ENCODE data around the gene MEG3.
"Not testable (repeated sequence)": the region's sequence is repeated elsewhere in the genome, so short reads cannot be mapped to it uniquely, and the experiment has no call there.

Gene MEG3

DNA sequence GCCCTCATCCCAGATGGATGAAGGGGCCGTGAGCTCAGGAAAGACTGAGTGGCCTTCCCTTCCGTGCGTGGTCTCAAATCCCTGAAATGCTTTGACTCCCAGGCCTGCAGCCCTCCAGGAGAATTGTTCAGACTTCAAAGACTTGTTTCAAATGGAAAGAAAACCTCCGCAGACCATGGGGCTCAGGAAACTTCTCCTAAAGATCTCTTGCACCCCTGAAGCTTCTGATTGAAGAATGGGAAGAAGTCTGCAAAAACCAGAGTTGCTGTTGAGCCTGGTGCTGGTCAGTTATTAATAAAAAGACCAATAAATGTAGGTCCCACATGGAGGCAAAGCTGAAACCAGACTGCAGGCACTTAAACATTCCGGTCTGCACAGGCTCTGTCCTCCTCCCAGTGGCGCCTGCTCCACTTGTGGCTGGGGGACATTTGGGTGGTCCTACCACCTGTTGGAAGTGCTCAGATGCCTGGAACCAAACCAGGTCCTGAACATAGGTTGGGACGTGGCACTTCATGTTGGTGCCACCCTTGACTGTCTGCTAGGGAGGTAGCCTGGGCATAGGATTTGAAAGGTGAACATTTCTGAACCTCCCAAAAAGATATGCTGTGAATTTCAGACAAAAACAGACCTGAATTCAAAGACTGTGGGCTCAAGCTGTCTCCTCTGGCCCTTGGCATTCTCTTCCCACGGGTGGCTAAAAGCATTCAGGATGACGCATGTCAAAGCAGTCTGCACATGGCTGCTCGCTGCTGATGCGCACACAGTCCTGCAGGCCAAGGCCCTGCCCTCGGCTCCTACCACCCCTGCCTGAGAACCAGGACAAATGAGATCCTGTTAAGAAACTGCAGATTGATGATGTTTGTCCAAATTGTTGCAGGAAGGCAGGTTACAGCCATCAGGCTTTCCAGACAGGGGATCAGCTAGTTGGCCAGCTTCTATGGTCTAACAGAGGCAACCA lies 36.2 kb upstream of the MEG3 start:
- Histone ChIP-seq H3K9me3 (ENCODE audit: control insufficient read depth, low read length) (no peaks in the 10 kb centered on the region), H3K4me1 (ENCODE audit: control insufficient read depth, insufficient read depth, low read length, poor library complexity, severe bottlenecking) (peaks cover 16% of the 10 kb centered on the region), H3K36me3 (ENCODE audit: control insufficient read depth, insufficient read depth, low read length) (no peaks in the 10 kb centered on the region), H3K27ac (ENCODE audit: low read depth, low read length, severe bottlenecking) (peak overlapping the region; percentile 41), H3K4me3 (ENCODE audit: extremely low read depth, insufficient read depth, low read length, poor library complexity, severe bottlenecking) (no peak overlapping the region)
- 85 to 97% methylated on average over 10 to 12 of the region's 12 CpGs for WGBS, 2 experiments (ENCODE audit: insufficient coverage in 2 of 2)

DNA sequence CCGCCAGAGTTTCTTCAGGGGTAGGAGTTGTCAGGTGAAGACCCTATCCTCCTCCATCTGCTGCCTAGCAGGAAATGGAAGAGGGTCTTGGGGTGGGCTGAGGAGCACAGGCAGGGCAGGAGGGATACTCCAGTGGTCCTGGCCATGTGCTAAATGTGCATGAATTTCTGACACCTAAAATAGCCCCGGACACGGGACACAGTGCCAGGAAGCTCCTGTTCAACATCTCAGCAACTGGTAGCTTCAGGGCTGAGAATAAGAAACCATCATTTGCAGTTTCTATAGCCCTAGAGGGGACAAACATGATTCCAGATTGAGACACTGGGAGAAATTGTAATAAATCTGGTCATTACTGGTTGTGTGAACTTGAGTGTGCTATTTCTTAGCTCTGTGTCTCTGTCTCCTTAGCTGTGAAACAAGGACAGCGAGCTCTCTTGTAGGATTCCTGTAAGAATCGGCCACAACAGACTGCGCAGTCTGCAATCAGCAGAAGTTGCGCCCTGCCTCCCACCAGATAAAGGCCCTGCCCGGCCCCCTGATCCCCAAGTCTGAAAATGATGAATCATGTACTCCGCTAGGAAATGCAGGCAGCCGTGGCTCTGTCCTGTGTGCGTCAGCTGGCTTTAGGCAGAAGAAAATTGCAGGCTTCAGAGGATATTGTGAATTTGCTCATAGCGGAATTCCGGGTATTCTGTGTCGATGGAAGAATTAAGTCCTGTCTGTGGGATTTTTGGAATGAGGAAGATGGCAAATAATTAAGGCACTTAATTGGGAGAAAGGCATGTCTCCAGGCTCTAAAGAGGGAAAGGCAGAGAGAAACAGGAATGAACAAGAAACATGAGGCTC lies 35.2 kb upstream of the MEG3 start:
- H3K4me3 ChIP-seq (ENCODE audit: extremely low read depth, insufficient read depth, low read length, poor library complexity, severe bottlenecking): no peak overlapping the region
- WGBS, 2 experiments (ENCODE audit: insufficient coverage in 2 of 2): 92 to 94% methylated on average over 14 of the region's 14 CpGs
- H3K9me3 ChIP-seq (ENCODE audit: control insufficient read depth, low read length): no peaks in the 10 kb centered on the region
- peak overlapping the region; percentile 31 for H3K27ac ChIP-seq (ENCODE audit: low read depth, low read length, severe bottlenecking)
- no peaks in the 10 kb centered on the region for H3K36me3 ChIP-seq (ENCODE audit: control insufficient read depth, insufficient read depth, low read length)
- H3K4me1 ChIP-seq (ENCODE audit: control insufficient read depth, insufficient read depth, low read length, poor library complexity, severe bottlenecking): peaks cover 16% of the 10 kb centered on the region

DNA sequence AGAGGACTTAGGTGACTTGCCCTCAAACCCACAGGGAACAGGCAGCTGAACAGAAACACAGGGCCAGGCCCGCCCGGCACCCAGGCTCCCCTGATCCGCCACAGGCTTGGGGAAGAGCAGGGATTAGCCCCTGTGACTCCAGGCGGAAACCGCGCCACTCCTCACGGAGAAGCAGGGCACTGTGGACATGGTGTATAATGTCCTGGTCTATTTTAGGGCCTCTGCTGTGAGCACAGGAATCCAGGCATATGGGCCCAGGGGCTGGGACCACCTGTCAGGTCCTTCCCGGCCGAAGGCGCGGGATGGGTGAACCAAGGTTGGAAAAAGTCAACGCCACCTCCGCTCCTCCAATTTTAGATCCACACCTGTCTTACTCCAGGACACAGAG lies 34.6 kb upstream of the MEG3 start:
- Histone ChIP-seq H3K4me1 (ENCODE audit: control insufficient read depth, insufficient read depth, low read length, poor library complexity, severe bottlenecking) (peaks cover 13% of the 10 kb centered on the region), H3K27ac (ENCODE audit: low read depth, low read length, severe bottlenecking) (peak overlapping the region; percentile 31), H3K4me3 (ENCODE audit: extremely low read depth, insufficient read depth, low read length, poor library complexity, severe bottlenecking) (no peak overlapping the region), H3K36me3 (ENCODE audit: control insufficient read depth, insufficient read depth, low read length) (no peaks in the 10 kb centered on the region), H3K9me3 (ENCODE audit: control insufficient read depth, low read length) (no peaks in the 10 kb centered on the region)
- 93 to 97% methylated on average over 13 of the region's 13 CpGs for WGBS, 2 experiments (ENCODE audit: insufficient coverage in 2 of 2)

DNA sequence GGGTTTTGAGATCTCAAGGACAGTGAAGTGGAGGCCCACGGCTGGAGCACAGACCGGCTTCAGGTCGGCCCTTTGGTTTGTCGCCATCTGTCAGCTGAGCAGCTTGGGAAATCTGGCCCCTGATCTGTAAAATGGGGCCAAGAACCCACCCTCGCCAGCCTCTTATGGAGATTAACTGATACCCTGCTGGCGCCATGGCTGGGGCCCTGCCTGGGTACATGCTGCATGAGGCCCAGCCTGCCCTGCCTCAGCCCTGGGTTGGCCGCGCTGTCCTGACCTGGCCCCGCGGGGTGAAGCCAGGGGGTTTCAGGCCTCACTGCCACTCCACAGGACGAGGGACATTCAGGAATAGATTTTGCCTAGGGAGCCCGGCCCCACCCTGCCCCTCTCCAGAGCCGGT lies 33.9 kb upstream of the MEG3 start:
- H3K4me3 ChIP-seq (ENCODE audit: extremely low read depth, insufficient read depth, low read length, poor library complexity, severe bottlenecking): no peak overlapping the region
- peaks cover 12% of the 10 kb centered on the region for H3K4me1 ChIP-seq (ENCODE audit: control insufficient read depth, insufficient read depth, low read length, poor library complexity, severe bottlenecking)
- H3K36me3 ChIP-seq (ENCODE audit: control insufficient read depth, insufficient read depth, low read length): no peaks in the 10 kb centered on the region
- no peaks in the 10 kb centered on the region for H3K9me3 ChIP-seq (ENCODE audit: control insufficient read depth, low read length)
- no peak overlapping the region for H3K27ac ChIP-seq (ENCODE audit: low read depth, low read length, severe bottlenecking)
- 94 to 98% methylated on average over 13 of the region's 13 CpGs for WGBS, 2 experiments (ENCODE audit: insufficient coverage in 2 of 2)

DNA sequence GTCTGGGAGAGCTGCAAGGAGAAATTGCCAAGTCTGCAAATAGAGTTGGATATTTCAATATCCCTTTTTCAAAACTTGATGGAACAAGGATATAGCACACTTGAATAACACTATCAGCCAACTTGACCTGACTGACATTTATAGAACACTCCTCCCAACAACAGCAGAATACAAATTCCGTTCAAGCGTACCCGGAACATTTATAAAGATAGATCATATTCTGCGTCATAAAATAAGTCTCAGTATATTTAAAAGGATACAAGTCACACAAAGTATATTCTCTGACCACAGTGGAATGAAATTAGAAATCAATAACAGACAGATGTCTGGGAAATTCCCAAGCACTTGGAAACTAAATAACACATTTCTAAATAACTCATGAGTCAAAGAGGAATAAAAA lies 29.0 kb upstream of the MEG3 start:
- Histone ChIP-seq H3K36me3 (ENCODE audit: control insufficient read depth, insufficient read depth, low read length) (no peaks in the 10 kb centered on the region), H3K4me3 (ENCODE audit: extremely low read depth, insufficient read depth, low read length, poor library complexity, severe bottlenecking) (no peak overlapping the region), H3K4me1 (ENCODE audit: control insufficient read depth, insufficient read depth, low read length, poor library complexity, severe bottlenecking) (no peaks in the 10 kb centered on the region), H3K27ac (ENCODE audit: low read depth, low read length, severe bottlenecking) (no peak overlapping the region), H3K9me3 (ENCODE audit: control insufficient read depth, low read length) (no peaks in the 10 kb centered on the region)
- no CpG with 5 or more reads among the region's 4 CpGs for WGBS, 2 experiments (ENCODE audit: insufficient coverage in 2 of 2)

DNA sequence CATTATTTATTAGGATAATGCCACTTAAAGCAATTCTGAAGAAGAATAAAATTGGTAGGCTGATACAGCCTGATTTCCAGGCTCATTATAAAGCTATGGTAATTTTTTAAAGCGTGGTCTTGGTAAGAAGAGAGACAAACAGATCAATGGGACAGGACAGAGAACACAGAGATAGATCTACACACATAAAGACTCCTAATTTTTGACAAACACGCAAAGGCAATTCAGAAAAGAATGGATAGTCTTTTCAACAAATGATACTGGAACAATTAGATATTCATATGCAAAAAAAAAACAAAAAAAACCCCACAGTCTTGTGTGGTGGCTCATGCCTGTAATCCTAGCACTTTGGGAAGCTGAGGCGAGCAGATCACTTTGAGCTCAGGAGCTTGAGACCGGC lies 25.9 kb upstream of the MEG3 start:
- Histone ChIP-seq H3K4me3 (ENCODE audit: extremely low read depth, insufficient read depth, low read length, poor library complexity, severe bottlenecking) (no peak overlapping the region), H3K36me3 (ENCODE audit: control insufficient read depth, insufficient read depth, low read length) (no peaks in the 10 kb centered on the region), H3K27ac (ENCODE audit: low read depth, low read length, severe bottlenecking) (no peak overlapping the region), H3K4me1 (ENCODE audit: control insufficient read depth, insufficient read depth, low read length, poor library complexity, severe bottlenecking) (no peaks in the 10 kb centered on the region), H3K9me3 (ENCODE audit: control insufficient read depth, low read length) (no peaks in the 10 kb centered on the region)
- WGBS, 2 experiments (ENCODE audit: insufficient coverage in 2 of 2): 87% methylated on average over 2 of the region's 4 CpGs; no CpG with 5 or more reads in 1 of the 2 experiments

DNA sequence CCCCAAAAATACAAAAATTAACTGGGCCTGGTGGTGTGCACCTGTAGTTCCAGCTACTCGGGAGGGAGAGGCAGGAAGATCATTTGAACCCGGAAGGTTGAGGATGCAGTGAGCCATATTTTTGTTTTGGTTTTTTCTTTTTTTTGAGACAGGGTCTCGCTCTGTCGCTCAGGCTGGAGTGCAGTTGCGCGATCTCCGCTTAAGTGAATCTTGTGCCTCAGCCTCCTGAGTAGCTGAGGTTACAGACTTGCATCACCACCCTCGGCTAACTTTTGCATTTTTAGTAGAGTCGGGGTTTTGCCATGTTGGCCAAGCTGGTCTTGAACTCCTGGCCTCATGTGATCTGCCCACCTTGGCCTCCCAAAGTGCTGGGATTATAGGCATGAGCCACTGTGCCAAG lies 24.5 kb upstream of the MEG3 start:
- not testable (repeated sequence) for H3K9me3 ChIP-seq (ENCODE audit: control insufficient read depth, low read length); H3K4me1 ChIP-seq (ENCODE audit: control insufficient read depth, insufficient read depth, low read length, poor library complexity, severe bottlenecking); H3K36me3 ChIP-seq (ENCODE audit: control insufficient read depth, insufficient read depth, low read length); H3K4me3 ChIP-seq (ENCODE audit: extremely low read depth, insufficient read depth, low read length, poor library complexity, severe bottlenecking); H3K27ac ChIP-seq (ENCODE audit: low read depth, low read length, severe bottlenecking)
- 93 to 97% methylated on average over 8 to 9 of the region's 9 CpGs for WGBS, 2 experiments (ENCODE audit: insufficient coverage in 2 of 2)

DNA sequence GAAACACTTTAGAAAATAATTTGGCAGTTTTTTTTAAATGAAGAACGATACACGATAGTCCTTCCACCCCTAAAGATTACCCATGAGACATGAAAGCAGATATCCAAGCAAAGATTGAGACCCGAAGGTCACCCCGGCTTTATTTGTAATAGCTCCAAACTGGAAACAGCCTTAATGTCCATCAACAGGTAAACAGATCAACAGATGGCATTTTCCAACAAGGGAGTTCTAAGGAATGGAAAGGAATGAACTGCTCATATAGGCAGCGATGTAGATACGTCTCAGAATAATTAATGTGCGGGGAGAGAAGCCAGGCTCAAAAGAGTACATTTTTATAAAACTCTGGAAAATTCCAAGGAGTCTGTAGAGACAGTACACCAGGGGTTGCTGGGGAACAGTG lies 23.7 kb upstream of the MEG3 start:
- 91 to 100% methylated on average over 3 to 7 of the region's 7 CpGs for WGBS, 2 experiments (ENCODE audit: insufficient coverage in 2 of 2)
- Histone ChIP-seq H3K4me3 (ENCODE audit: extremely low read depth, insufficient read depth, low read length, poor library complexity, severe bottlenecking) (no peak overlapping the region), H3K36me3 (ENCODE audit: control insufficient read depth, insufficient read depth, low read length) (no peaks in the 10 kb centered on the region), H3K4me1 (ENCODE audit: control insufficient read depth, insufficient read depth, low read length, poor library complexity, severe bottlenecking) (no peaks in the 10 kb centered on the region), H3K9me3 (ENCODE audit: control insufficient read depth, low read length) (no peaks in the 10 kb centered on the region), H3K27ac (ENCODE audit: low read depth, low read length, severe bottlenecking) (no peak overlapping the region)

DNA sequence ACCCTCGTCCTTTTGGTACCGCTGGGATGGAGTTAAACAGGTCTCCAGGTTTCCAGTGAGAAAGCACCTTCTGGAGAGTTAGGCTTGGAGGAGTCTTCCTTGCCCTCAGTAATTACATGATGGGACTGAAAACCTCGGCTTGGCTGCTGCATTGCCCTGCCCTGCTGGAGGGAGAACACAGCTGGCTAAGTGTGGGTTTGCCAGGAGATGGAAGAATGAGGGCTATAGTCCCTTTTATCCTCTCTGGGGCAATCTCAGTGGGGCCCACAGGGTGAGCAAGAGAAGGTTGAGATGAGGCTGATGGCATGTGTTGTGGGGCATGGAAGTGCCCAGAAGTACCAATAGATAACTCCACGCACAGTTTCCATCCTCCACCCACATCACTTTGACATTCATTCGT lies 23.2 kb upstream of the MEG3 start:
- Histone ChIP-seq H3K4me1 (ENCODE audit: control insufficient read depth, insufficient read depth, low read length, poor library complexity, severe bottlenecking) (no peaks in the 10 kb centered on the region), H3K4me3 (ENCODE audit: extremely low read depth, insufficient read depth, low read length, poor library complexity, severe bottlenecking) (no peak overlapping the region), H3K36me3 (ENCODE audit: control insufficient read depth, insufficient read depth, low read length) (no peaks in the 10 kb centered on the region), H3K27ac (ENCODE audit: low read depth, low read length, severe bottlenecking) (no peak overlapping the region), H3K9me3 (ENCODE audit: control insufficient read depth, low read length) (peaks cover 5% of the 10 kb centered on the region)
- 80 to 92% methylated on average over 1 to 2 of the region's 5 CpGs for WGBS, 2 experiments (ENCODE audit: insufficient coverage in 2 of 2)

DNA sequence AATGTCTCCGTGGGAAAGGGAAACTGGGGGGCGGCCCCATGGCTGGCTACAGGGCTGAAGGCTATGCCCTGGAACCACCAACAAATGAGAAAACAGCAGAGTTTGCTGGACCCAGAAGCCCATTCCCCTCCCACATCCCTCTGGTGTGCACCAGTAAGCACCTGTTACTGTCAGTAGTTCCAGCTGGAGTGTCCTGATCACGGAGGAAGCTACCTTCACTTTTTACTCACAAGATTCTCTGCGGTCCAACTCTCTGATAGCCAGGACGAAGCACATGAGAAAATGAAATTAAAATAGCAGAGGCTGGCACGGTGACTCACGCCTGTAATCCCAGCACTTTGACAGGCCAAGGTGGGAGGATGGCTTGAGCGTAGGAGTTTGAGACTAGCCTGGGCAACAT lies 22.7 kb upstream of the MEG3 start:
- no peaks in the 10 kb centered on the region for H3K36me3 ChIP-seq (ENCODE audit: control insufficient read depth, insufficient read depth, low read length)
- 91 to 98% methylated on average over 5 to 6 of the region's 8 CpGs for WGBS, 2 experiments (ENCODE audit: insufficient coverage in 2 of 2)

More for the DNA sequence above, 22.7 kb upstream of the MEG3 start:
- Histone ChIP-seq H3K4me3 (ENCODE audit: extremely low read depth, insufficient read depth, low read length, poor library complexity, severe bottlenecking) (no peak overlapping the region), H3K9me3 (ENCODE audit: control insufficient read depth, low read length) (peaks cover 9% of the 10 kb centered on the region), H3K27ac (ENCODE audit: low read depth, low read length, severe bottlenecking) (no peak overlapping the region), H3K4me1 (ENCODE audit: control insufficient read depth, insufficient read depth, low read length, poor library complexity, severe bottlenecking) (no peaks in the 10 kb centered on the region)

Measured in mesodermal cell (in vitro differentiated cells).